Kidney capillary endothelial cell (primary cell): Measurements from ENCODE around the gene SUPT3H.
"Not testable (repeated sequence)": the region's sequence is repeated elsewhere in the genome, so short reads cannot be mapped to it uniquely, and the experiment has no call there.

Source experiments
- DNase-seq: peaks from one replicate; pipeline ENCODE4 v3.0.0-alpha.2; 2018; ENCODE audit warnings: low spot score

The SUPT3H gene

GRCh38 chr6:45062659-45063058, 315.1 kb downstream of the SUPT3H start:
- DNase-seq = not testable (repeated sequence)

- no peak for DNase-seq
These were observed 320.0 kb downstream of the SUPT3H start for GRCh38 chr6:45057711-45058110.

- DNase-seq = no peak
These were observed 323.1 kb downstream of the SUPT3H start for GRCh38 chr6:45054610-45055009.

- DNase-seq = no peak
These were observed 325.4 kb downstream of the SUPT3H start for GRCh38 chr6:45052325-45052724.

GRCh38 chr6:45049188-45049843, 328.4 kb downstream of the SUPT3H start:
- peak; percentile 71 for DNase-seq

- no peak for DNase-seq
These were observed 330.2 kb downstream of the SUPT3H start for GRCh38 chr6:45047573-45047972.

- no peak for DNase-seq
These were observed 332.5 kb downstream of the SUPT3H start for GRCh38 chr6:45045253-45045601.

- DNase-seq = no peak
These were observed 333.1 kb downstream of the SUPT3H start for GRCh38 chr6:45044510-45045252.

GRCh38 chr6:45044086-45044485, 333.6 kb downstream of the SUPT3H start:
- no peak for DNase-seq

- not testable (repeated sequence) for DNase-seq
These were observed 335.1 kb downstream of the SUPT3H start for GRCh38 chr6:45042673-45043072.

GRCh38 chr6:45038226-45038625, 339.5 kb downstream of the SUPT3H start:
- DNase-seq = no peak

- DNase-seq = no peak
These were observed 341.6 kb downstream of the SUPT3H start for GRCh38 chr6:45036103-45036502.

- no peak for DNase-seq
These were observed 345.3 kb downstream of the SUPT3H start for GRCh38 chr6:45032426-45032825.

GRCh38 chr6:45031601-45032000, 346.1 kb downstream of the SUPT3H start:
- no peak for DNase-seq

GRCh38 chr6:45027126-45027525, 350.6 kb downstream of the SUPT3H start:
- no peak for DNase-seq

GRCh38 chr6:45026003-45026516, 351.7 kb downstream of the SUPT3H start:
- DNase-seq = no peak

- DNase-seq = no peak
These were observed 353.1 kb downstream of the SUPT3H start for GRCh38 chr6:45024610-45025009.

GRCh38 chr6:45021676-45022075, 356.1 kb downstream of the SUPT3H start:
- DNase-seq = no peak

- no peak for DNase-seq
These were observed 365.0 kb downstream of the SUPT3H start for GRCh38 chr6:45012687-45013086.

- no peak for DNase-seq
These were observed 368.2 kb downstream of the SUPT3H start for GRCh38 chr6:45009576-45009975.

GRCh38 chr6:45006893-45007292, 370.8 kb downstream of the SUPT3H start:
- DNase-seq = no peak

- no peak for DNase-seq
These were observed 373.8 kb downstream of the SUPT3H start for GRCh38 chr6:45003961-45004360.

GRCh38 chr6:45003387-45003786, 374.3 kb downstream of the SUPT3H start:
- no peak for DNase-seq
